Body of pancreas (tissue), 4 donors: ENCODE measurements around the gene HUWE1.

ENCODE experiments used
- POLR2A ChIP-seq, 3 donors: fragments of 450-650 bp; IDR thresholded peaks; one replicate each; pipeline ENCODE4 v1.6.1; 2016; ENCODE audit warnings: antibody characterized with exemption in 3 of 3, mild to moderate bottlenecking in 2 of 3
- TF ChIP-seq, protein P1 (sequence below), 7 experiments: fragments of 450-650 bp in 4 of 7; fragments of 200-600 bp in 3 of 7; sonication (generic) in 3 of 7; IDR thresholded peaks; one replicate each; pipeline ENCODE4 v1.5.1; 2016 to 2019; ENCODE audit warnings: antibody characterized with exemption in 7 of 7

DNA sequence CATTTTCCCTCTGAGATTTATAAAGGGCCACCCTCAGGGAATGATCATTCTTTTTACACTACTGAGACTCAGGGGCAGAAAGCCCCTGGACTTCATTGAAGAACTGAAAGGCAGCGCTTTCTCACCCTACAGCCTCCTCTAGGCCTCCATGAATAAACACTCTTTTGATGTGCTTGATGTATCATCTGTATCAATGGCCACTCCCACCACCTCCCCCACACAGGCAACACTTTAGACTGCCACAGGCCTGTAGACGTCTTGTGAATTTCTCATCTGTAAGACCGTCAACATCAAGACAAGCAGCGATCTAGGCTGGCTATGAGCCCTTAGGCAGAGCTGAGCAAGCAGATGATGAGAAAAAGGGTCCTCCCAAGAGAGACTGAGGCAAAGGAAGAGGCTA lies 123.2 kb downstream of the HUWE1 start:
- TF ChIP-seq, protein P1, sequence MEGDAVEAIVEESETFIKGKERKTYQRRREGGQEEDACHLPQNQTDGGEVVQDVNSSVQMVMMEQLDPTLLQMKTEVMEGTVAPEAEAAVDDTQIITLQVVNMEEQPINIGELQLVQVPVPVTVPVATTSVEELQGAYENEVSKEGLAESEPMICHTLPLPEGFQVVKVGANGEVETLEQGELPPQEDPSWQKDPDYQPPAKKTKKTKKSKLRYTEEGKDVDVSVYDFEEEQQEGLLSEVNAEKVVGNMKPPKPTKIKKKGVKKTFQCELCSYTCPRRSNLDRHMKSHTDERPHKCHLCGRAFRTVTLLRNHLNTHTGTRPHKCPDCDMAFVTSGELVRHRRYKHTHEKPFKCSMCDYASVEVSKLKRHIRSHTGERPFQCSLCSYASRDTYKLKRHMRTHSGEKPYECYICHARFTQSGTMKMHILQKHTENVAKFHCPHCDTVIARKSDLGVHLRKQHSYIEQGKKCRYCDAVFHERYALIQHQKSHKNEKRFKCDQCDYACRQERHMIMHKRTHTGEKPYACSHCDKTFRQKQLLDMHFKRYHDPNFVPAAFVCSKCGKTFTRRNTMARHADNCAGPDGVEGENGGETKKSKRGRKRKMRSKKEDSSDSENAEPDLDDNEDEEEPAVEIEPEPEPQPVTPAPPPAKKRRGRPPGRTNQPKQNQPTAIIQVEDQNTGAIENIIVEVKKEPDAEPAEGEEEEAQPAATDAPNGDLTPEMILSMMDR (IDR thresholded peaks at IDR 0.05) = no peak
- TF ChIP-seq POLR2A (IDR thresholded peaks at IDR 0.05) = no peak
